ENCODE results near the gene TUBA8.
"Not testable (repeated sequence)": the region's sequence is repeated elsewhere in the genome, so short reads cannot be mapped to it uniquely, and the experiment has no call there.

- not testable (repeated sequence) for TF ChIP-seq EZH2 (IDR thresholded peaks at IDR 0.05; ENCODE audit: insufficient read depth, poor library complexity, severe bottlenecking); EZH2phosphoT487 (IDR thresholded peaks at IDR 0.05; ENCODE audit: insufficient read depth, low read depth)
Observed at GRCh38 chr22:18105981-18106380, 4.6 kb upstream of the TUBA8 start.

Measured in GM23248 (cell line).